NCI-H187 treated with DMSO at 0.1 percent for 48 hours (cell line): ENCODE results near the gene ICE1.
A peak's percentile ranks its signal among the peaks of the same experiment; 100 is the strongest.
"Not testable (repeated sequence)": the region's sequence is repeated elsewhere in the genome, so short reads cannot be mapped to it uniquely, and the experiment has no call there.

Source experiments
- DNase-seq: peaks from one replicate; lab custom pipeline; 2025; lab: John Stamatoyannopoulos, UW

ICE1 gene

GRCh38 chr5:5453131-5453530 is 30.7 kb downstream of the ICE1 start:
- DNase-seq = no peak

DNA sequence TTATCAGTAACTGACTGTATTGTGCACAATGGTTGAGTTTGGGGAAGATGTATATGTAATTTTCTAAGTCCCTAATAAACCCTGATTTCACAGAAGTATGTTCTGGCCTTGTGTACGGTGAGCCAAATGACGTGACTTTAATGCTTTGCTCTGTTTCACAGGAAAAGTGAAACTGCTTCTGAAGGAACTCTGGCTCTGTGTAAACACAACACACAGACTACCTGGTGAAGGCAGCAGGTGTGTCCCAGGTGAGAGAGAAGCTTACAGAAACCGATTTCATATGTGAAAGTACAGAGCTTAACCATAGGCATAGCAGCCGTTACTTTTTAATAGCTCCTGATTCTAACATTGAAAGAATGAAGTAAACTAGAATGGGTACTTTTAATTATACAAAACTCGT is 31.9 kb downstream of the ICE1 start:
- no peak for DNase-seq

DNA sequence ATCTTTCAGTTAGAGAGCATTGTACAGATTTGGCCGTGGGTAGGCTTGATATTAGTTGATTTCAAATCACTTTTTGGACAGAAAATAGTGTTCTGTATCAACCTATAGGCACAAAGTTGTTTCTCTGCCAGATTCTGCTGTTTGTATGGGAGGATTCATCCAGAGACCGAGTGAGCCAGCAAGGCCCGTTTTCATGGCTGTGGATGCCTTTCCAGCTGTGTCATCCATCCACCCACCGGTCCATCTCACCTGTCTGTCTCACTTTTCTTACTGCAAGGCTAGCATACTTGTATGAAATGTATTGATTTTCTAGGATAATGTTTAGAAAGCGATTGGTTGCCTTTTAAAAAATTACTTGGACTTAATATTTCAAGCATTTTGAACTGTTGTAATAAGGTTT is 34.4 kb downstream of the ICE1 start:
- no peak for DNase-seq

DNA sequence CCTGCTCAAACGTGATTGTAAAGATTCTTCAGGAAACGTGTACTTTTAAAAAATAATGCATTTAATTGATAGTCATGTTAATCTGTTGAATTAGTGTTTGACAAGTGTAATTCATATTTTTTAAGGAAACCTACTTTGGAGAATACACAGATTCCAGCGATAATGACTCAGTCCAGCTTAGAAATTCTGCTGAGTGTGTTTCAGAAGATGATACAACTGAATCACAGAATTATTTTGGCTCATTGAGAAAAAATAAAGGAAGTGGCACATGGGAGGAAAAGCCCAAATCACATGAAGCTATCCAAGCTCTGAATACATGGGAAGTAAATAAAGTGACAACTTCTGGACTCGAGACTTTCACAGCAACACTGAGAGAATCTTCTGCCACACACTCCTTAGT is 37.8 kb downstream of the ICE1 start:
- no peak for DNase-seq

DNA sequence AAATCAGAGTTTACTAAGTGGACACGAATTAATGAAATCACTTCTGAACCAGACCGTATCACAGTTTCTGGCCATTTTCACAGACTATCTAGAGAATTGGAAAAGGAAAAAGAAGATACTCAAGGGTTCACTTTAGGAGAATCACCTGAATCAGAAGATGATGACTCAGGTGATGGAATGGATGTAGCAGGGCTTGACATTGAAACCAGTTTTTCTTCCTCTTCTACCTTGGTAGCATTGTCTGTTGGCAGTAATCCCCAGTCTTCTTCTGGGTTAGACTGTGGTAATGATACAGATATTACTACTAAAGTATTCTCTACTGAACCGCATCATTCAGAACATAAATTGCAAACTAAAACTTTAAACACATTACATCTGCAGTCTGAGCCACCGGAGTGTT is 38.5 kb downstream of the ICE1 start:
- DNase-seq = no peak

GRCh38 chr5:5464036-5464715 is 41.7 kb downstream of the ICE1 start:
- DNase-seq = no peak

GRCh38 chr5:5466227-5466626 is 43.8 kb downstream of the ICE1 start:
- DNase-seq = no peak

DNA sequence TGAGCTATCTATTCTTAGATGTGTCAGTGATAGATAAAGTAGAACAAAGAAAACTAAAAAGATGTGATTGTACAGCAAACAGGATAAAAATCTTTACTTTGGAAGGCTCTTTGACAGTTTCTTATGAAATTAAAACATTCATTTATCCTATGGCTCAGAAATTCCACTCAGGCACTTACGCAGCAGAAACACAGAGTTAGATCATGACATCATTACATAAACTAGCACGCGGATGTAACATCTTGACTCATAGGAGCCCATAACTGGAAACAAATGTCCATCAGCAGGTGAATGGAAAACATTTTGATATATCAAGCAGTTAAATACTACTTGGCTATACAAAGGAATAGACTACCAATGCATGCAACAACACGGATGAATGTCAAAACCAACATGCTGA is 45.3 kb downstream of the ICE1 start:
- DNase-seq = no peak

DNA sequence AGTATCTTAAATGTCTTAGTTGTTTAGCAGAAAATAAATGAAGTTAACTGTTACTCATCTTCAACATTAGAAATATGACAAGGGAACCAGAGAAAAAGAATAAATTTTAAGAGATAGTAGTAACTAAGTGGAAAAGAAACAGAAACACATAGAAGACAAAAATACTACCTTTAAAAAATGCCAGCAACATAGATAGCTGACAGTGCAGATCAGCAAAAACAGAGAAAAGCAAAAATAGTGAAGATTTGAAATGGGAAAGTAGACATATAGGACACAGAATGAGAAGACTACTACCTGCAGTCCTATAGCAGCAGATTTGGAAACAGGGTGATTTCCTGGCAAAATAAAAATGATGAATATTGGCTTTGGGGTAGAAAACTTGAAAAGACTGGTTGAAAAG is 48.5 kb downstream of the ICE1 start:
- no peak for DNase-seq

- DNase-seq = no peak
These were observed 50.7 kb downstream of the ICE1 start for GRCh38 chr5:5473226-5473625.

DNA sequence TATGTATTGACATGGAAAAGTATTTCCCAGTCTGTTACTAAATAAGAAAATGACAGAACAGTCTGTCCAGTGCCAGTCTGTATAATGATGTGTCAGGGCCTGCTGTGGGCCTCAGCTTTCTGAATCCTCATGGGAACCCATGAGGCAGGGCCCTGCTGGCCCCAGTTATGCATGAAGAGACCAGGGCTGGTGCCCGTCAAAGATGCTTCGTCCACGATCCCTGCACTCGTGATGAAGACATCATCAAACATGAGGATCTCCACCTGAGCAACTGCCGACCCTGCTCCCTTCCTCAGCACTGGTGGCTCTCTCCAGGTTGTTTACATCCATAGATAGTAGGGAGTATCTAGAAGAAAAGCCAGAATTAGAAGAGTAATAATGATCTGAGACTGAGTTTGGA is 52.5 kb downstream of the ICE1 start:
- DNase-seq = no peak

DNA sequence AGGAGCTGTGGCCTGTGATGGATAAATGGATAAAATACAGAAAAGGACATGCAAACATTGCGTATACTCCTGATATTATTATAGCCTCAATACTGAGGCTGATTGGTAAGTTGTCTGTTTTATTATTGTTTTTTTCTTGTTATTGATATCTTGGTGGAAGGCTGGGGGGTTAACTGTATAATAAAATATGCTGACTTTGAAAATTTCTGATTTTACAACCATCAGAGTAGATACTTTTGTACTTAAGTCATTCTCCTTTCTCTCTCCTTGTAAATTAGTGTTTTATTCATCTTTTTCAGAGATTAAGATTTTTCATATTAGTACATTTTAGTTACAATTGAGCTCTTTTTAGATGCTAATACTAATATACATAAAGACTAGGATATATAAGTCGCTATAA is 53.5 kb downstream of the ICE1 start:
- DNase-seq = no peak

GRCh38 chr5:5479578-5479977 is 57.1 kb downstream of the ICE1 start:
- not testable (repeated sequence) for DNase-seq

- no peak for DNase-seq
These were observed 58.1 kb downstream of the ICE1 start for GRCh38 chr5:5480481-5481111.

GRCh38 chr5:5481206-5481605 is 58.7 kb downstream of the ICE1 start:
- no peak for DNase-seq

DNA sequence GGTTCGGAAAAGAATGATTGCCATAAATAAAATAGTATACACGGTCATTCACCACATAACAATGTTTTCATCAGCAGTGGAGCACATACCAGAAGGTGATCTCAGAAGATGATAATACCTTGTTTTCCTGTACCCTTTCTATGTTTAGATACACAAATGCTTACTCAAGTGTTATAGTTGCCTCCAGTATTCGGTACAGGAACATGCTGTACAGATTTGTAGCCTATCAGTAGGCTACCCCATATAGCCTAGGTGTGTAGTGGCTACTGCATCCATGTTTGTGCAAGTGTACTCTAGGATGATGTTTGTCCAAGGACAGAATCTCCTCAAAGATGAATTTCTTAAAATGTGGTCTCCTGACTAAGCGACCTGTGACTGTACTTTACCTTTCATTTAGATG is 59.2 kb downstream of the ICE1 start:
- DNase-seq = no peak

GRCh38 chr5:5483350-5483749 is 60.9 kb downstream of the ICE1 start:
- DNase-seq = no peak

DNA sequence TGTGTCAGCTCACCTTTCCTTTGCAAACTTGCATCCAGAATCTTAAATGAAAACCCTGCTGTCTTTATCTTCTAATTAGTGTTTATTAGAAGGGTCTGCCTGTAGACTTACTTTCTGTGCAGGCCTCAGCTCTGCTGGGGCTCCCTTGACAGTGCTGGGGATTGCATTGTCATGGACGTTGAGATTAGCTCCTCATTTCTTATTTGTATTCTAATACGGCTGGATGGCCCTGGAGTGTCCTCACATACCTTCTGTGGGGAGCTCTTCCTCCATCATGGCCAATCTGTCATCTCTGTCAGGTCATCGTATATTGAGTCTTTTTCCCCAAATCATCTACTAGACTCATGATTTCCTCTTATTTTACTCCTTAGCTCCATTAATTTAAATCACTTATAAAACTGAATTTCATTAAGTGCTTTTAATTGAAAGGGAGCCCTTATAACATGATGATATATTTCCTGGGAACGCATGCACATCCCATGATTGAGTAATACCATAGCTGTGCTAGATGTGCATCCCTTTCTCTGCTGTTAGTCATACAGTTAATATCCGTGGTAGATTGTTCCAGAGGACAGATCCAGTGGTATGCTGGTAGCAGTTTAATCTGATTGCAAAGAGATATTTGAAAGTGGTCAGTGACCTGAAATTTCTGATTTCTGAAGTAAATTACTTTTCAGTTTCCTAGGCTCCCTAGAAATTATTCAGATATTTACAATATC is 61.6 kb downstream of the ICE1 start:
- no peak for DNase-seq

DNA sequence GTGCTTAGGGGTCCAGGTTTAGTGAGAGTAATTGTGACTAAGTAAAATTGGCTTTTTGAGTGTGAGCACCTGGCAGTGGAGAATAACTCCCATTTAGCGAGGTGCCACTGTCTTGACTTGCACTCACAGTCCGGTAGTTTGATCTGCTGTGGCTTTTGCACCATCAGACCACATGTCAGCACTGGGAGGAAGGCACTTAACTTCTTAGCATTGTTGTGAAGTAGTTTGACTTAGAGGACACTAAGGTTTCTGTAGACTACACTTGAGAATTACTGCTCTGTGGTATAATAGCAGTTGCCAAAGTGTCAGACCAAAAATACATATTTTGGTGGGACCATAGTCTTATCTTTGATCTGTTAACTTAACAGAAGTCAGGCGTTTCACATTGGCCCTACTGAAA is 63.6 kb downstream of the ICE1 start:
- no peak for DNase-seq

- no peak for DNase-seq
These were observed 65.3 kb downstream of the ICE1 start for GRCh38 chr5:5487585-5488360.

GRCh38 chr5:5490774-5491347 is 68.4 kb downstream of the ICE1 start:
- DNase-seq = peak; percentile 44
